Suprapubic skin (tissue), 4 donors: Measurements from ENCODE around the gene RNF150.

Source experiments
- POLR2A ChIP-seq, 2 donors: fragments of 450-650 bp; IDR thresholded peaks; one replicate each; pipeline ENCODE4 v1.6.1; 2017; ENCODE audit warnings: antibody characterized with exemption in 2 of 2, mild to moderate bottlenecking in 2 of 2, moderate library complexity in 2 of 2
- POLR2AphosphoS5 ChIP-seq, 3 donors: sonication (generic); formaldehyde crosslinking; IDR thresholded peaks; one replicate each; pipeline ENCODE4 v1.6.1; 2017; ENCODE audit warnings: antibody characterized with exemption in 3 of 3
- TF ChIP-seq, protein P1 (sequence below), 2 donors: fragments of 200-600 bp in 1 of 2; fragments of 450-650 bp in 1 of 2; sonication (generic) in 1 of 2; IDR thresholded peaks; one replicate each; pipeline ENCODE4 v1.5.1; 2016 to 2019; ENCODE audit warnings: antibody characterized with exemption in 2 of 2, mild to moderate bottlenecking in 1 of 2, moderate library complexity in 1 of 2

DNA sequence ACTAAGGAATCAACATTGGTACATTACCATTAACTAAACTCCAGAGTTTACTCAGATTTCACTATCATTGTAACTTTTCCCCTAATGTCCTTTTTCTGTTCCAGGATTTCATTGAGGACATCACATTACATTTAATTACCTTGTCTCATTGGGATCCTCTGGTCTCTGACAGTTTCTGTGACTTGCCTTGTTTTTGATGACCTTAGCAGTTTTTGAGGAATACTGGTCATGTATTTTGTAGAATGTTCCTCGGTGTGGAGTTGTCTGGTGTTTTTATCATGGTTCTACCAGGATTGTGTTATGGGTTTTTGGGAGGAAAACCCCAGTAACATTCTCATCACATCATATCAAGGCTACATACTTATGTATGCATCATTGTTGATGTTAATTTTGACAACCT is 281.5 kb downstream of the RNF150 start:
- TF ChIP-seq, protein P1, sequence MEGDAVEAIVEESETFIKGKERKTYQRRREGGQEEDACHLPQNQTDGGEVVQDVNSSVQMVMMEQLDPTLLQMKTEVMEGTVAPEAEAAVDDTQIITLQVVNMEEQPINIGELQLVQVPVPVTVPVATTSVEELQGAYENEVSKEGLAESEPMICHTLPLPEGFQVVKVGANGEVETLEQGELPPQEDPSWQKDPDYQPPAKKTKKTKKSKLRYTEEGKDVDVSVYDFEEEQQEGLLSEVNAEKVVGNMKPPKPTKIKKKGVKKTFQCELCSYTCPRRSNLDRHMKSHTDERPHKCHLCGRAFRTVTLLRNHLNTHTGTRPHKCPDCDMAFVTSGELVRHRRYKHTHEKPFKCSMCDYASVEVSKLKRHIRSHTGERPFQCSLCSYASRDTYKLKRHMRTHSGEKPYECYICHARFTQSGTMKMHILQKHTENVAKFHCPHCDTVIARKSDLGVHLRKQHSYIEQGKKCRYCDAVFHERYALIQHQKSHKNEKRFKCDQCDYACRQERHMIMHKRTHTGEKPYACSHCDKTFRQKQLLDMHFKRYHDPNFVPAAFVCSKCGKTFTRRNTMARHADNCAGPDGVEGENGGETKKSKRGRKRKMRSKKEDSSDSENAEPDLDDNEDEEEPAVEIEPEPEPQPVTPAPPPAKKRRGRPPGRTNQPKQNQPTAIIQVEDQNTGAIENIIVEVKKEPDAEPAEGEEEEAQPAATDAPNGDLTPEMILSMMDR (IDR thresholded peaks at IDR 0.05) = no peak
- TF ChIP-seq POLR2A (IDR thresholded peaks at IDR 0.05) (no peak), POLR2AphosphoS5 (IDR thresholded peaks at IDR 0.05) (no peak)
